ENCODE measurements around the gene PHLDA2. TPM values are rescaled to one million over a fixed set of nuclear protein-coding genes. Genes with fewer than 3 reads are reported as not detected.

Gene PHLDA2
- total and polyA plus RNA-seq, 2 experiments from 2014 or later: 3.8 to 16.5 TPM

- Histone ChIP-seq H3K36me3 (ENCODE audit: insufficient read depth) (no peaks in the 10 kb centered on the region), H3K4me1 (ENCODE audit: insufficient read depth) (peaks cover 5% of the 10 kb centered on the region; the same call in 1 of the 2 replicates), H2AFZ (no peak overlapping the region), H4K20me1 (replicated peaks; ENCODE audit: insufficient read depth) (no peaks in the 10 kb centered on the region; the same call in 1 of the 2 replicates), H3K4me3 (no peak overlapping the region), H3K4me2 (no peak overlapping the region), H3K27me3 (ENCODE audit: insufficient read depth) (peaks cover 4% of the 10 kb centered on the region; the same call in 1 of the 2 replicates), H3K27ac (ENCODE audit: low read depth) (no peak overlapping the region), H3K79me2 (replicated peaks; ENCODE audit: insufficient read depth) (no peaks in the 10 kb centered on the region), H3F3A (replicated peaks; ENCODE audit: low read depth) (no peaks in the 10 kb centered on the region), H3K9me2 (ENCODE audit: insufficient read depth) (no peaks in the 10 kb centered on the region)
- DNase-seq (ENCODE audit: low spot score): no peak
- H3K27ac Mint-ChIP-seq: no peak overlapping the region
- peaks cover 19% of the 10 kb centered on the region for H3K4me1 Mint-ChIP-seq
- peaks cover 16% of the 10 kb centered on the region for H3K36me3 Mint-ChIP-seq (ENCODE audit: low read depth)
- peaks cover 33% of the 10 kb centered on the region for H3K27me3 Mint-ChIP-seq (ENCODE audit: insufficient read depth, low read depth, poor library complexity)
- TF ChIP-seq EZH2 (IDR thresholded peaks at IDR 0.05; ENCODE audit: low read depth, unreplicated experiment) (no peak), POLR2AphosphoS5 (IDR thresholded peaks at IDR 0.05; ENCODE audit: low read depth) (no peak), STAT1 (IDR thresholded peaks at IDR 0.05; ENCODE audit: unreplicated experiment) (no peak), JUNB (IDR thresholded peaks at IDR 0.05; ENCODE audit: unreplicated experiment) (no peak), ZNF114 (CRISPR knock-in tag; IDR thresholded peaks at IDR 0.05) (no peak)
- TF ChIP-seq, protein P1, sequence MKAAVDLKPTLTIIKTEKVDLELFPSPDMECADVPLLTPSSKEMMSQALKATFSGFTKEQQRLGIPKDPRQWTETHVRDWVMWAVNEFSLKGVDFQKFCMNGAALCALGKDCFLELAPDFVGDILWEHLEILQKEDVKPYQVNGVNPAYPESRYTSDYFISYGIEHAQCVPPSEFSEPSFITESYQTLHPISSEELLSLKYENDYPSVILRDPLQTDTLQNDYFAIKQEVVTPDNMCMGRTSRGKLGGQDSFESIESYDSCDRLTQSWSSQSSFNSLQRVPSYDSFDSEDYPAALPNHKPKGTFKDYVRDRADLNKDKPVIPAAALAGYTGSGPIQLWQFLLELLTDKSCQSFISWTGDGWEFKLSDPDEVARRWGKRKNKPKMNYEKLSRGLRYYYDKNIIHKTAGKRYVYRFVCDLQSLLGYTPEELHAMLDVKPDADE (IDR thresholded peaks at IDR 0.05): no peak
- TF ChIP-seq, protein P2, sequence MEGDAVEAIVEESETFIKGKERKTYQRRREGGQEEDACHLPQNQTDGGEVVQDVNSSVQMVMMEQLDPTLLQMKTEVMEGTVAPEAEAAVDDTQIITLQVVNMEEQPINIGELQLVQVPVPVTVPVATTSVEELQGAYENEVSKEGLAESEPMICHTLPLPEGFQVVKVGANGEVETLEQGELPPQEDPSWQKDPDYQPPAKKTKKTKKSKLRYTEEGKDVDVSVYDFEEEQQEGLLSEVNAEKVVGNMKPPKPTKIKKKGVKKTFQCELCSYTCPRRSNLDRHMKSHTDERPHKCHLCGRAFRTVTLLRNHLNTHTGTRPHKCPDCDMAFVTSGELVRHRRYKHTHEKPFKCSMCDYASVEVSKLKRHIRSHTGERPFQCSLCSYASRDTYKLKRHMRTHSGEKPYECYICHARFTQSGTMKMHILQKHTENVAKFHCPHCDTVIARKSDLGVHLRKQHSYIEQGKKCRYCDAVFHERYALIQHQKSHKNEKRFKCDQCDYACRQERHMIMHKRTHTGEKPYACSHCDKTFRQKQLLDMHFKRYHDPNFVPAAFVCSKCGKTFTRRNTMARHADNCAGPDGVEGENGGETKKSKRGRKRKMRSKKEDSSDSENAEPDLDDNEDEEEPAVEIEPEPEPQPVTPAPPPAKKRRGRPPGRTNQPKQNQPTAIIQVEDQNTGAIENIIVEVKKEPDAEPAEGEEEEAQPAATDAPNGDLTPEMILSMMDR (conservative IDR thresholded peaks at IDR 0.05; ENCODE audit: low read depth in 2 of 2): no peak
- peaks cover 14% of the 10 kb centered on the region; the same call in 2 of the 3 replicates for H3K9me3 Mint-ChIP-seq
- ATAC-seq: no peak
- H3K4me3 Mint-ChIP-seq: no peak overlapping the region; the same call in 2 of the 3 replicates
Measured at GRCh38 chr11:2904153-2905052, 24.8 kb downstream of the PHLDA2 start.

GRCh38 chr11:2903672-2904011 lies 25.6 kb downstream of the PHLDA2 start:
- H3K36me3 Mint-ChIP-seq (ENCODE audit: low read depth): peaks cover 16% of the 10 kb centered on the region
- Histone ChIP-seq H3K4me2 (0 out of 2 replicates have a peak overlapping the region, but pooled peaks have one; percentile 92), H4K20me1 (replicated peaks; ENCODE audit: insufficient read depth) (no peaks in the 10 kb centered on the region; the same call in 1 of the 2 replicates), H3F3A (replicated peaks; ENCODE audit: low read depth) (no peaks in the 10 kb centered on the region), H3K27me3 (ENCODE audit: insufficient read depth) (peaks cover 4% of the 10 kb centered on the region; the same call in 1 of the 2 replicates), H3K27ac (ENCODE audit: low read depth) (no peak overlapping the region), H3K4me3 (no peak overlapping the region), H3K9me2 (ENCODE audit: insufficient read depth) (no peaks in the 10 kb centered on the region), H3K36me3 (ENCODE audit: insufficient read depth) (no peaks in the 10 kb centered on the region), H3K4me1 (ENCODE audit: insufficient read depth) (peaks cover 5% of the 10 kb centered on the region; the same call in 1 of the 2 replicates), H2AFZ (no peak overlapping the region), H3K79me2 (replicated peaks; ENCODE audit: insufficient read depth) (no peaks in the 10 kb centered on the region)
- H3K4me3 Mint-ChIP-seq: peak overlapping the region; percentile 69; the same call in 2 of the 3 replicates
- DNase-seq (ENCODE audit: low spot score): no peak
- no peak overlapping the region for H3K27ac Mint-ChIP-seq
- H3K27me3 Mint-ChIP-seq (ENCODE audit: insufficient read depth, low read depth, poor library complexity): peaks cover 38% of the 10 kb centered on the region
- TF ChIP-seq, protein P2 (conservative IDR thresholded peaks at IDR 0.05; ENCODE audit: low read depth in 2 of 2): 0 out of 4 replicates have a peak, but pooled peaks of 1 of the 2 experiments have one; percentile 12
- no peak for TF ChIP-seq ZNF114 (CRISPR knock-in tag; IDR thresholded peaks at IDR 0.05)
- peaks cover 19% of the 10 kb centered on the region for H3K4me1 Mint-ChIP-seq
- ATAC-seq: no peak
- peaks cover 14% of the 10 kb centered on the region; the same call in 2 of the 3 replicates for H3K9me3 Mint-ChIP-seq
